ENCODE data around the gene GGT7.

The GGT7 gene

GRCh38 chr20:34797012-34797995 is 75.4 kb downstream of the GGT7 start:
- no peak for DNase-seq (ENCODE audit: extremely low read depth in 1 of 2, low read depth in 1 of 2)

All from activated CD8-positive, alpha-beta memory T cell treated with anti-CD3 and anti-CD28 coated beads for 1 hour (primary cell).